ENCODE data around the gene SLC24A3.

Gene SLC24A3

GRCh38 chr20:19765913-19766312 is 553.5 kb downstream of the SLC24A3 start:
- no peak overlapping the region for H3K4me3 ChIP-seq (ENCODE audit: low read length)
- H3K36me3 ChIP-seq (ENCODE audit: insufficient read depth, low read depth, low read length) = no peaks in the 10 kb centered on the region
- H3K27ac ChIP-seq (ENCODE audit: low read length) = no peak overlapping the region
- peaks cover 8% of the 10 kb centered on the region; the same call in 1 of the 2 replicates for H3K4me1 ChIP-seq (ENCODE audit: insufficient read depth, low read length)
- no peak overlapping the region for H3K9ac ChIP-seq (ENCODE audit: low read depth, low read length)
- H3K9me3 ChIP-seq (ENCODE audit: insufficient read depth, low read depth, low read length) = no peaks in the 10 kb centered on the region
- H3K27me3 ChIP-seq (ENCODE audit: insufficient read depth, low read length) = peaks cover 4% of the 10 kb centered on the region

GRCh38 chr20:19767070-19767469 is 554.6 kb downstream of the SLC24A3 start:
- no peak overlapping the region for H3K9ac ChIP-seq (ENCODE audit: low read depth, low read length)
- no peaks in the 10 kb centered on the region for H3K9me3 ChIP-seq (ENCODE audit: insufficient read depth, low read depth, low read length)
- no peaks in the 10 kb centered on the region for H3K36me3 ChIP-seq (ENCODE audit: insufficient read depth, low read depth, low read length)

GRCh38 chr20:19768325-19768842 is 555.9 kb downstream of the SLC24A3 start:
- Histone ChIP-seq H3K27ac (ENCODE audit: low read length) (no peak overlapping the region), H3K27me3 (ENCODE audit: insufficient read depth, low read length) (no peaks in the 10 kb centered on the region), H3K4me1 (ENCODE audit: insufficient read depth, low read length) (peaks cover 8% of the 10 kb centered on the region; the same call in 1 of the 2 replicates)

More at GRCh38 chr20:19767070-19767469, 554.6 kb downstream of the SLC24A3 start:
- no peaks in the 10 kb centered on the region for H3K27me3 ChIP-seq (ENCODE audit: insufficient read depth, low read length)
- H3K4me3 ChIP-seq (ENCODE audit: low read length) = no peak overlapping the region
- no peak overlapping the region for H3K27ac ChIP-seq (ENCODE audit: low read length)
- H3K4me1 ChIP-seq (ENCODE audit: insufficient read depth, low read length) = peaks cover 8% of the 10 kb centered on the region; the same call in 1 of the 2 replicates

GRCh38 chr20:19769507-19769906 is 557.1 kb downstream of the SLC24A3 start:
- Histone ChIP-seq H3K9me3 (ENCODE audit: insufficient read depth, low read depth, low read length) (no peaks in the 10 kb centered on the region), H3K9ac (ENCODE audit: low read depth, low read length) (no peak overlapping the region), H3K27me3 (ENCODE audit: insufficient read depth, low read length) (no peaks in the 10 kb centered on the region), H3K4me1 (ENCODE audit: insufficient read depth, low read length) (peaks cover 11% of the 10 kb centered on the region), H3K36me3 (ENCODE audit: insufficient read depth, low read depth, low read length) (no peaks in the 10 kb centered on the region), H3K4me3 (ENCODE audit: low read length) (no peak overlapping the region), H3K27ac (ENCODE audit: low read length) (no peak overlapping the region)

More at GRCh38 chr20:19768325-19768842, 555.9 kb downstream of the SLC24A3 start:
- no peak overlapping the region for H3K4me3 ChIP-seq (ENCODE audit: low read length)
- H3K9ac ChIP-seq (ENCODE audit: low read depth, low read length) = no peak overlapping the region
- no peaks in the 10 kb centered on the region for H3K36me3 ChIP-seq (ENCODE audit: insufficient read depth, low read depth, low read length)
- no peaks in the 10 kb centered on the region for H3K9me3 ChIP-seq (ENCODE audit: insufficient read depth, low read depth, low read length)

- Histone ChIP-seq H3K4me3 (ENCODE audit: low read length) (no peak overlapping the region), H3K9me3 (ENCODE audit: insufficient read depth, low read depth, low read length) (no peaks in the 10 kb centered on the region), H3K4me1 (ENCODE audit: insufficient read depth, low read length) (peaks cover 15% of the 10 kb centered on the region), H3K9ac (ENCODE audit: low read depth, low read length) (0 out of 2 replicates have a peak overlapping the region, but pooled peaks have one; percentile 7), H3K36me3 (ENCODE audit: insufficient read depth, low read depth, low read length) (no peaks in the 10 kb centered on the region), H3K27me3 (ENCODE audit: insufficient read depth, low read length) (no peaks in the 10 kb centered on the region), H3K27ac (ENCODE audit: low read length) (no peak overlapping the region)
Observed at GRCh38 chr20:19770375-19770774, 557.9 kb downstream of the SLC24A3 start.

- no peaks in the 10 kb centered on the region for H3K36me3 ChIP-seq (ENCODE audit: insufficient read depth, low read depth, low read length)
- no peak overlapping the region for H3K4me3 ChIP-seq (ENCODE audit: low read length)
- peaks cover 15% of the 10 kb centered on the region for H3K4me1 ChIP-seq (ENCODE audit: insufficient read depth, low read length)
- H3K27ac ChIP-seq (ENCODE audit: low read length) = no peak overlapping the region
- no peak overlapping the region for H3K9ac ChIP-seq (ENCODE audit: low read depth, low read length)
- H3K27me3 ChIP-seq (ENCODE audit: insufficient read depth, low read length) = no peaks in the 10 kb centered on the region
- no peaks in the 10 kb centered on the region for H3K9me3 ChIP-seq (ENCODE audit: insufficient read depth, low read depth, low read length)
Observed at GRCh38 chr20:19771031-19771430, 558.6 kb downstream of the SLC24A3 start.

Measured in iPS-20b (cell line).